DOHH2 (cell line): ENCODE data around the gene ATP5PB.

ENCODE experiments used
- CTCF ChIP-seq: fragments of 200-600 bp; sonication (generic); IDR thresholded peaks from one replicate; pipeline ENCODE4 v1.5.1; 2014; ENCODE audit warnings: antibody characterized with exemption, mild to moderate bottlenecking, low read depth, low read length; ENCODE audit not compliant: poor library complexity, severe bottlenecking
- EZH2phosphoT487 ChIP-seq: fragments of 200-600 bp; sonication (generic); IDR thresholded peaks from 2 replicates; pipeline ENCODE4 v1.6.1; 2017; ENCODE audit warnings: borderline replicate concordance, mild to moderate bottlenecking, antibody characterized with exemption, low read length, moderate library complexity, mixed read lengths

DNA sequence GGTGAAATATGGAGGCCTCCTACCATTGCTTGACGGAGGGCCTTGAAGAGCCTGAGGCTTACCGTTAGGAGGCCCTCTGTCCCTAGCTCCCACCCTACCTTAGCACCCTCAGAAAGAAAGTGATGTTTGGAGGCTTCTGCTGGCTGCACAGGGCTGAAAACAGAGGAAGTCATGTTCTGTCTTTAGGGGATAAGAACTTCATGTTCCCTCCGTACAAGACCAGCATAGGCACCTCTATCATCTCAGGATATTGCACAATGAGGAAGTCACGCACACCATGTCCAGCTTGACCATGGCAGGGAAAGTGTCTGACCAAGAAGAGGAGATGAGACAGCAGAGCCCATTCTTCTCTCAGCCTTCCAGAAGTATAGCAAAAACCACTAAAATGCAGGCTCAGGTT lies 40.3 kb downstream of the ATP5PB start:
- no peak for TF ChIP-seq CTCF
- no peak for TF ChIP-seq EZH2phosphoT487
